ENCODE data around the gene ZC3H12C.

ZC3H12C gene

DNA sequence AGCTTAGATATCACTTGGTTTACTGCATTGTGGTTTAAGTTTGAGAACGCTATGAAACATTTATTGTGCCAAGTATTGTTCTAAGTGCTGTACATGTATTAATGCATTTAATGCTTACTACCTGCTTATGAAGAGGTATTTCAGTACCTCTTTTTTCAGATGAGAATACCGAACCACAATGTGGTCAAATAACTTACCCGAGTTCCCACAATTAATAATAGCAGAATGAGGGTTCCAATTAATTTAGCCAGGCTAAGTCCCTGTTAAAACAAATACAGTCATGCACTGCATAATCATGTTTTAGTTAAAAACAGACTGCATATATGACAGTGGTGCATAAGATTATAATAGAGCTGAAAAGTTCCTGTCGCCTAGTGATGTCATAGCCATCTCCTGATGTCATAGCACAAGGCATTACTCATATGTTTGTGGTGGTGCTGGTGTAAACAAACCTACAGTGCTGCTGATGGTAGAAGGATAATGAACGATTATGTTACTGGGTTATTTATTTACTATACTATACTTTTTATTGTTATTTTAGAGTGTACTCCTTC is 4.3 kb downstream of the ZC3H12C start:
- no peak for DNase-seq (ENCODE audit: low read depth in 2 of 2)

- no peak for DNase-seq (ENCODE audit: low read depth in 2 of 2)
Observed at GRCh38 chr11:110098645-110099044, 5.5 kb downstream of the ZC3H12C start.

DNA sequence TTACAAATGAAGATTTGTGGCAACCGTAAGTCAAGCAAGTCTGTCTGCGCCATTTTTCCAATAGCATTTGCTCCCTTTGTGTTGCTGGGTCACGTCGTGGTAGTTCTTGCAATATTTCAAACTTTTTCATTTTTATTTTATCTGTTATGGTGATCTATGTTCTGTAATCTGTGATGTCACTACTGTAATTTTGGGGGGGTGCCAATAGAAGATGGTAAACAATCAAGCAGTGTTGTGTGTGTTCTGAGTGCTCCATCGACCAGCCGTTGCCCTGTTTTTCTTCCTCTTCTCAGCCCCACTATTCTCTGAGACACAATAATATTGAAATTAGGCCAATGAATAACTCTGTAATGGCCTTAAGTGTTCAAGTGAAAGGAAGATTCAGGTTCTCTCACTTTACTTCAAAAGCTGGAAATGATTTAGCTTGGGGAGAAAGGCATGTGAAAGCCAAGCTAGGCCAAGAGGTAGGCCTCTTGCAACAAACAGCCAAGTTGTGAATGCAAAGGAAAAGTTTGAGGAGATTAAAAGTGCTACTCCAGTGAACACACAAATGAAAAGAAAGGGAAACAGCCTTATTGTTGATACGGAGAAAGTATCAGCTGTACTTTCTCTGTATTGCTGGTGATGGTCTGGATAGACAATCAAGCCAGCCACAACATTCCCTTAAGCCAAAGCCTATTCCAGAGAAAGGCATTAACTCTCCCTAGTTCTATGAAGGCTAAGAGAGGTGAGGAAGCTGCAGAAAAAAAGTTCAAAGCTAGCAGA is 7.5 kb downstream of the ZC3H12C start:
- no peak for DNase-seq (ENCODE audit: low read depth in 2 of 2)

GRCh38 chr11:110106713-110107274 is 13.6 kb downstream of the ZC3H12C start:
- DNase-seq (ENCODE audit: low read depth in 2 of 2), result no peak

DNA sequence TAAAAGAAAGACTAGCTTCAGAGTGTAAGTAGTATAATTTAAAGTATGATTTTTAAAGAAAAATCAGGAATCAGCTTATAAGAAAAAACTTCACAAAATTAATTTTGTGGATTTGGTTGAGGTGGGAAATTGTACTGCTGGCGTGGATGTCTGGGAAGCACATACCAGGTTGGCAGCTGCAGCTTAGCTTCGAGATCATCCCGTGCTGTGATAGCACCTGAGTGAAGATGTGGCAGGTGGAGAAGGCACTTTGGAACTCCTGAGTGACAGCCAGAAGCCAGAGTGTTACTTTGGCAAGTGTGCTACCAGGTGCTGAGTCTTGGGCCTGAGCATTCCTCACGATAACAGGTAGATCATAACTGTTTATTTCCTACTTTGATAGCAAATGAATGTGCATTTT is 17.7 kb downstream of the ZC3H12C start:
- DNase-seq (ENCODE audit: low read depth in 2 of 2), result no peak

DNA sequence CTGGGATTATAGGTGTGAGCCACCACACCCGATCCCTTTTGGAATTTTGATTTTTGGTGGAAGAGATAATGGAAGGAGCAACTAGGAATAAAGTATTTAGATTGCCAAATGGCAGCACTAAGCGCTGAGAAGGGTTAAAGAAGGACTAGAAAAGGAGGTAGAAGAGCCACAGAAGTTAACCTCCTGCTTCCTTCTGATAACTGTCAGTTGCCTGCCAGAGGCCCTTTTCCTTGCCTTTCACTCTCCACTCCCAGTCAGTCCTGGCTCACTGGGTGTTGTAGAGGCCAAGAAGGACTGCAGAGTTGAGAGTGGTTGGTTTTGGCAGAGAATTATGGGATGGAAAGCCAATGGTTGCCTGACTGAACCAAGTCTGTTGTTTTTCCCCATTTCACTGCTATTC is 19.3 kb downstream of the ZC3H12C start:
- no peak for DNase-seq (ENCODE audit: low read depth in 2 of 2)

GRCh38 chr11:110113505-110113904 is 20.3 kb downstream of the ZC3H12C start:
- DNase-seq (ENCODE audit: low read depth in 2 of 2), result no peak

DNA sequence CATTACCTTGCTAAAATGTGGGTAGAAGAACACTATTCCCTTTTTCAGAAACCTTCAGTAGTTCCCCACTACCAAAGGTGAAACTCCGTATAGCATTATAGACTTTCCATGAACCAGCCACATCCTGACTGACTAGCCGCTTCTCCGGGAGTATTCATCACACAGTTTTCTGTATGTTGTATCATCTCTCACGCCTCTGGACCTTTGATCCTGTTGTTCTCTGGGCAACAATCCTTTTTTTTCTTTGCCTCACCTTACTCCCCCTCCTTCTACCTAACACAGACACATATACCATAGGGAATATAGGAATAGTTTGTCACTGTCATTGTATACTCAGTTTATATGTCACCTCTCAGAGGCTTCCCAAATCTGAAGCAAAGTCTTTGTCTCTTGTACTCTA is 20.8 kb downstream of the ZC3H12C start:
- no peak for DNase-seq (ENCODE audit: low read depth in 2 of 2)

- no peak for DNase-seq (ENCODE audit: low read depth in 2 of 2)
Observed at GRCh38 chr11:110119317-110119716, 26.1 kb downstream of the ZC3H12C start.

- peak; percentile 72 to 76 for DNase-seq (ENCODE audit: low read depth in 2 of 2)
Observed at GRCh38 chr11:110121204-110121603, 28.0 kb downstream of the ZC3H12C start.

DNA sequence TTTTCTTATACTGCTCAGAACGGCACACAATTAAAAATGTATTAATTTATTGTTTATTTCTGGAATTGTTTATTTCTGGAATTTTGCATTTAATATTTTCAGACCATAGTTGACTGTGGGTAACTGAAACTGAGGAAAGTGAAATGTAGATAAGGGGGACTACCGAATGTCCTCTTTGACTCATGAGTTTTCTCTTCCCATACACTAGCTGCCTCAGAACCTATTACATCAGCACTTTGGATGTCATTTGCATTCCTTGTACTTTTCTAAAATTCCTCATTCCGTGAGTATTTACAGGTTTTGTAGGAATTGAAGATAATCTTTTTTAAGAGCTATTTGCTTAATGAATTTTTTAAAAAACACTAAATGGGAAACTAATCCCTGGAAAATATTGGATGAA is 29.8 kb downstream of the ZC3H12C start:
- DNase-seq (ENCODE audit: low read depth in 2 of 2), result peak; percentile 11 to 15

GRCh38 chr11:110124605-110125004 is 31.4 kb downstream of the ZC3H12C start:
- no peak for DNase-seq (ENCODE audit: low read depth in 2 of 2)

- no peak for DNase-seq (ENCODE audit: low read depth in 2 of 2)
Observed at GRCh38 chr11:110125632-110126031, 32.4 kb downstream of the ZC3H12C start.

- DNase-seq (ENCODE audit: low read depth in 2 of 2), result no peak
Observed at GRCh38 chr11:110126936-110127335, 33.7 kb downstream of the ZC3H12C start.

- DNase-seq (ENCODE audit: low read depth in 2 of 2), result peak; percentile 57 to 63
Observed at GRCh38 chr11:110128161-110128560, 35.0 kb downstream of the ZC3H12C start.

- DNase-seq (ENCODE audit: low read depth in 2 of 2), result no peak
Observed at GRCh38 chr11:110130642-110131238, 37.5 kb downstream of the ZC3H12C start.

- no peak for DNase-seq (ENCODE audit: low read depth in 2 of 2)
Observed at GRCh38 chr11:110131386-110132123, 38.4 kb downstream of the ZC3H12C start.

- no peak for DNase-seq (ENCODE audit: low read depth in 2 of 2)
Observed at GRCh38 chr11:110133160-110133559, 40.0 kb downstream of the ZC3H12C start.

DNA sequence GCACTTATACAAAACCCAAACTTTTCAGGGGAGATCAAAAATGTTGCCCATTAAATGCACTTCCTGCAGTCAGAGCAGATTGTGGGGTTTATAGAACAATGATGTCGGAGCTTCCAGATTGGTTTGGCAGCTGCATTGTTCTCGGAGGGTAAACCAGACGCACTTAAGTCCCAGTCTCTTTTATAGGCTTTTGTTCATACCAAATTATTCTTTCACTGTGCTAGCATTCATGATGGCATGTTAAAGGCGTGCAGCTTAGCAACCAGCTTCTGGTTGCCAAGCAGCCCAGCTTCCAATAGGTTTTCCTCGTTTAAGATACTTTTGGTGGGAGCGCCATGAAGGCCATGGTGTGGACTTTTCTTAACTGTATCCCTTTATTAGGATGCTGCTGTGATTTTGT is 40.9 kb downstream of the ZC3H12C start:
- DNase-seq (ENCODE audit: low read depth in 2 of 2), result no peak

GRCh38 chr11:110141812-110142211 is 48.6 kb downstream of the ZC3H12C start:
- no peak for DNase-seq (ENCODE audit: low read depth in 2 of 2)

DNA sequence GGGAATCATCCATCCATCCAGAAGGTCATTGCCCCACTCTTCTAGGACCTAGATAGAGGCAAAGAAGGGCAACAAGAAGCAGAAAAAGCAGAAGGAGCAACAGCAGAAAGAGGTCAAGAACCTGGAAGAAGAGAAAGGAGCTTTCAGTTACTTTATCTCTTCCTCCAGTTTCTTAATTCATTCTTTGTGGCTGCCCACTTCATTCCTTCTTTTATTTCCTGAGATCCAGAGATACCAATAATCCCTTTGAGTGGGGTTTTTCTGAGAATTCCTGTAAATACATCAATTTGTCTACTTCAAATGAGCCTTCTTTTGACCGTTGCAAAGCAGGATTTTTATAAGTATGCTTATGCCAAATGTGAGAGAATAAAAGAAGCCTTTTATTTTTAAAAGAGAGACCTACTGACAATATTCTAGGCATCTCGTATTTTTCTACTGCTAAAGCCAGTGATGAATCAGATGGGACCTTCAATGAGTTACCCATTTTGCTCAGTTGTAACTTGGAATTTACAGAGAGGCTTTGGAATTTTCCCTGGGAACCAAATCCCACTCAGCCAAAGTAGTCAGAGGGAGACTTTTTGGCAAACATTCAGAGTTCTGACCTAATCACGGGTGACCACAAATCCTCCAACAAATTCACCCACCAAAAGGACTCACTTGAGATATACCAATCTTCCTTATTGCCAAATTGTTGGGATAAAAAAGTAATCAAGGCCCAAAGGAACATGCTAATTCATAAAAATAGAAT is 54.9 kb downstream of the ZC3H12C start:
- peak; percentile 55 to 57 for DNase-seq (ENCODE audit: low read depth in 2 of 2)

Data from fibroblast of skin of left quadriceps (primary cell).